Measurements from ENCODE around the gene NCAPG2.
"Not testable (repeated sequence)": the region's sequence is repeated elsewhere in the genome, so short reads cannot be mapped to it uniquely, and the experiment has no call there.

Gene NCAPG2

GRCh38 chr7:158646766-158647474 is 57.7 kb downstream of the NCAPG2 start:
- TF ChIP-seq, protein P1, sequence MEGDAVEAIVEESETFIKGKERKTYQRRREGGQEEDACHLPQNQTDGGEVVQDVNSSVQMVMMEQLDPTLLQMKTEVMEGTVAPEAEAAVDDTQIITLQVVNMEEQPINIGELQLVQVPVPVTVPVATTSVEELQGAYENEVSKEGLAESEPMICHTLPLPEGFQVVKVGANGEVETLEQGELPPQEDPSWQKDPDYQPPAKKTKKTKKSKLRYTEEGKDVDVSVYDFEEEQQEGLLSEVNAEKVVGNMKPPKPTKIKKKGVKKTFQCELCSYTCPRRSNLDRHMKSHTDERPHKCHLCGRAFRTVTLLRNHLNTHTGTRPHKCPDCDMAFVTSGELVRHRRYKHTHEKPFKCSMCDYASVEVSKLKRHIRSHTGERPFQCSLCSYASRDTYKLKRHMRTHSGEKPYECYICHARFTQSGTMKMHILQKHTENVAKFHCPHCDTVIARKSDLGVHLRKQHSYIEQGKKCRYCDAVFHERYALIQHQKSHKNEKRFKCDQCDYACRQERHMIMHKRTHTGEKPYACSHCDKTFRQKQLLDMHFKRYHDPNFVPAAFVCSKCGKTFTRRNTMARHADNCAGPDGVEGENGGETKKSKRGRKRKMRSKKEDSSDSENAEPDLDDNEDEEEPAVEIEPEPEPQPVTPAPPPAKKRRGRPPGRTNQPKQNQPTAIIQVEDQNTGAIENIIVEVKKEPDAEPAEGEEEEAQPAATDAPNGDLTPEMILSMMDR (IDR thresholded peaks at IDR 0.05; ENCODE audit: low read depth, low read length) = peak; percentile 27
- no peak for DNase-seq (ENCODE audit: extremely low read depth, low read depth)

GRCh38 chr7:158645842-158646241 is 58.8 kb downstream of the NCAPG2 start:
- TF ChIP-seq, protein P1 (IDR thresholded peaks at IDR 0.05; ENCODE audit: low read depth, low read length) = no peak
- DNase-seq (ENCODE audit: extremely low read depth, low read depth) = no peak

DNA sequence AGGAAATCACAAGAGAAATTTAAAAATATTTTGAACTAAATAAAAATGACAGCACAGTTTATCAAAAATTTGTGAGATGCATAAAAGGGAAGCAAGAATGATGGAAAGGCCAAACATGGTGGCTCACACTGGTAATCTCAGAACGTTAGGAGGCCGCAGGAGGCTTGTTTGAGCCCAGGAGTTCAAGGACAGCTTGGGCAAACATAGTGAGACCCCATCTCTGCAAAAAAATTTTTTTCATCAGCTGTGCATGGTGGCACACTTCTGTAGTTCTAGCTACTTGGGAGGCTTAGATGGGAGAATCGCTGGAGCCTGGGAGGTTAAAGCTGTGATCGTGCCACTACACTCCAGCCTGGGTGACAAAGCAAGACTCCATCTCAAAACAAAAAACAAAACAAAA is 62.5 kb downstream of the NCAPG2 start:
- DNase-seq (ENCODE audit: extremely low read depth, low read depth) = no peak
- TF ChIP-seq, protein P1 (IDR thresholded peaks at IDR 0.05; ENCODE audit: low read depth, low read length) = no peak

- TF ChIP-seq, protein P1 (IDR thresholded peaks at IDR 0.05; ENCODE audit: low read depth, low read length) = no peak
- DNase-seq (ENCODE audit: extremely low read depth, low read depth) = no peak
Measured at GRCh38 chr7:158638001-158638400, 66.6 kb downstream of the NCAPG2 start.

- TF ChIP-seq, protein P1 (IDR thresholded peaks at IDR 0.05; ENCODE audit: low read depth, low read length) = no peak
- DNase-seq (ENCODE audit: extremely low read depth, low read depth) = no peak
Measured at GRCh38 chr7:158633055-158633956, 71.3 kb downstream of the NCAPG2 start.

DNA sequence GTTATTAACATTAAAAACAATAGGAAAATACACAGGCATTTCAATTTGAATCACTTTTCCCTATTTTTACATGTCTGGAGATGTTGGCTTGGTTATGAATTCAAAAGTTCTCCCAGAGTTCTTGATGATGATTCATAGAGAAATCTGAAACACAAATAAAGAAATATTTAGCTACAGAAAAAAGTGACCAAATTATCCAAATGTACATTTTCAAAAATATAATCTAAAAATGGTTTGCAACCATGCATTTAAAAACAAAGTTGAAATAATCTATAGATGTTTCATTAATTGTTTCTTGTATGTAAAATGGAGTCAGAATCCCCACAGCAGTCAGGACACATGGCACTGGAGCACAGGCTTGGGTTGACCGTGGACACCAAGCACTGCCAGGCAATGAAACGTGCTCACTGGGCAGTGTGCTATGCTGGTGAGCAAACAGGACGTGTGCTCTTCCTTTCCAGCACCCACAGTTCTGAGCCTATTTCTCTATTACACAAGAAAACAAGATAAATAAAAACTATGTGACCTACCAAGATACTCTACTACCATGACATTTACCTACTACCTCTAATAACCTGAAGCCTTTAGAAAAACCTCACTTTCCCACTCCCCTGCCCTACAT is 72.9 kb downstream of the NCAPG2 start:
- DNase-seq (ENCODE audit: extremely low read depth, low read depth) = no peak
- TF ChIP-seq, protein P1 (IDR thresholded peaks at IDR 0.05; ENCODE audit: low read depth, low read length) = no peak

GRCh38 chr7:158626289-158626688 is 78.3 kb downstream of the NCAPG2 start:
- not testable (repeated sequence) for DNase-seq (ENCODE audit: extremely low read depth, low read depth)
